Activated CD4-positive, alpha-beta T cell treated with anti-CD3 and anti-CD28 coated beads for 24 hours (primary cell): ENCODE results near the gene C4BPA.

Experiments
- DNase-seq, 2 donors: peaks; one replicate each; pipeline ENCODE4 v3.0.0-alpha.2; 2020; ENCODE audit warnings: low read depth in 2 of 2

The C4BPA gene

DNA sequence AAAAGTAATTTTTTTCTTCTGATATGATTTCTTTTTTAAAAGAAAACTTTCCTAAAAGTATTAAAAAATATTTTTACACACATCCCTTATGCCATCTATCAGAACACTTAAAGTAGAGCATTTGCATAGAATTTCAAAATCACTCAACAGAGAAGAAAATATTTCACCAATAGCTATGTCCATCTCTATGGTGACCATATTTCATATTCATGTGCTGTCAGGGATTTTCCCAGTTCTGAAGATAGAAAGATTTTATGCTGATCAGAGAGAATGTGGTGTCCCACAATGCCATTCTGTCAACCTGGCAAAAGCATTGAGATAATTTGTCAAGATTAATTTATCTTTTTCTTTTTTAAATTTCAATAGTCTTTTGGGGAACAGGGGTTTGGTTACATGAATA lies 87.0 kb downstream of the C4BPA start:
- DNase-seq = no peak

DNA sequence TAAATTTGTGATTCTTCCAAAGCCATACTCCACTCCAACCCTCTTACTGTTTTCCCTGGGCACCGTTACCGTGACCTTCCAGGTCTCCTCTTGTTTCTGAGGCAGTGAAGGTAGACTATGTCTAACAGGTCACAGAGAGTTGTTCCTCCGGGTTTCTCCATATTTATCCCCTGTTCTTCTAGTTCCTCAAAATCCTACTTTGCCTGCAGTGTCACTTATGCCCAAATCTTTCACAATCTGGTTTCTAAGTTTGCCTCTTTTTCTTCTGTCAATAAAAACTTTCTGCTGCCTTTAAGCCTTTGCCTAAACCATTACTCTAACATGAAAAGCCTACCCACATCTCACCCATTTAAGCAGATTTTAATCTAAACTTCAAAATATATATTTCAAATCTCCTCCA lies 87.7 kb downstream of the C4BPA start:
- DNase-seq = no peak

DNA sequence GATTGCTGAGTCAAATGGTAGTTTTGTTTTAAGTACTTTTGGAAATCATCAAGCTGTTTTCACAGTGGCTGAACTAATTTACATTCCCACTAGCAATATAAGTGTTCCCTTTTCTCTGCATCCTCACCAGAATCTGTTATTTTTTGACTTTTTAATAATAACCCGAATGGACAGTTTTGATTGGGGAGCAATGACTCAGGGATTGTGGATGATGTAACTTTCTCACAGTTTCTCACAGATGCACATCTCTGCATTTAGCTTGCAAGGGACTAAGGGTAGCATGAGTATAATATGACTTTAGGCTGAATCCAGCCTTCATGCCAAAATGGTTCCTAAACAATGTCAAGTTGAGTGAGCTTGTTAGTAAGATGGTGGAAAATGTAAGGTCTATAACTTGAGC lies 90.2 kb downstream of the C4BPA start:
- DNase-seq = no peak
